DND-41 (cell line): ENCODE results near the gene U2AF1L4.

Experiments used
- CTCF ChIP-seq: IDR thresholded peaks from 2 replicates; pipeline ENCODE4 v1.5.1; 2012; ENCODE audit warnings: borderline replicate concordance, low read length, moderate library complexity, mild to moderate bottlenecking; ENCODE audit not compliant: poor library complexity, severe bottlenecking; ENCODE audit errors: extremely low read depth
- EZH2 ChIP-seq: IDR thresholded peaks from 3 replicates; pipeline ENCODE4 v1.6.1; 2012; ENCODE audit warnings: borderline replicate concordance, low read depth, mild to moderate bottlenecking, moderate library complexity, low read length, inconsistent platforms; ENCODE audit not compliant: severe bottlenecking

- TF ChIP-seq EZH2 (no peak), CTCF (no peak)
Measured at GRCh38 chr19:35753634-35754369, 8.6 kb upstream of the U2AF1L4 start.
